Vagina (tissue), 2 donors: ENCODE data around the gene KPNB1.

ENCODE experiments used
- POLR2A ChIP-seq, 2 donors: fragments of 450-650 bp; IDR thresholded peaks; one replicate each; pipeline ENCODE4 v1.6.1; 2017; ENCODE audit warnings: antibody characterized with exemption in 2 of 2, mild to moderate bottlenecking in 2 of 2, moderate library complexity in 2 of 2
- TF ChIP-seq, protein P1 (sequence below), 3 experiments: fragments of 450-650 bp in 2 of 3; fragments of 200-600 bp in 1 of 3; sonication (generic) in 1 of 3; IDR thresholded peaks; one replicate each; pipeline ENCODE4 v1.5.1; 2017 to 2019; ENCODE audit warnings: antibody characterized with exemption in 3 of 3, mild to moderate bottlenecking in 2 of 3, moderate library complexity in 2 of 3

DNA sequence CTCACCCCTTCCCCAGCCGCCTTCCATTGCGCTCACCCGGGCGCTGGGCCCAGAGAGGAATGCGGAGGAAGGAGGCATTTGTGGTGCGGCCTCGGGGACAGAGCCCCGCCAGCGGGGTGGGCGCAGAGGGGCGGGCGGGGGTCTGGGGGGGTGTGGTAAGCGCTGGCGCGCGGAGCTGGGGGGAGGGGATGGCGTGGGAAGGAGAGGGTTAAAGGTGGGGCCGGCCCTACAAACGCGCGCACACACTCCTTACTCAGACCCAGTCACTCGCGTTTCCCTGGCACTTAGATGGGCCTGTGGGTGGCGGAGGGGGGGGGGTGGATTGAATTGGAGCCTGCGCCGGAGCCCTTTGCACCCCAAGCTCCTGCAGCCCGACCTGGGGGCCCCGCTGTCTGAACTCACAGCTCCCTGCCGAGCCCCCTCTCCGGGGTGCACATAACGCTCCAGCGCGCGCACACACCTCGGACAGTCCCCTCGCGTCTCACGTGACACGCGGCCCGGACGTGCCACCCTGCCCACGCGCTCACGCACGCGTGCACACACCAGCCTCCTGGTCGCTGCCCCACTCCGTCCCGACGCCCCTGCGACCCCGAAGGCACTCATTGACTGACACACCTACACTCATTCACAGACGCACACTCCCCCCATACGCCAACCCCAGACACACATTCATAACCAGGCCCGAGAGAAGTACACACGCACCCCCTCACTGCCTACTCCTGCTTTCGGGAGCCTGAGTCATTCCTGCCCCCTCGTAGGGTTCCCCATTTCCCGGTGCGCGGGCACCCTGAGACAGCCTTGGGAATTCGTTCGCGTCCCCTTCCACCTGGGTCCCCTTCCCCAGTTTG lies 45.1 kb downstream of the KPNB1 start:
- TF ChIP-seq, protein P1, sequence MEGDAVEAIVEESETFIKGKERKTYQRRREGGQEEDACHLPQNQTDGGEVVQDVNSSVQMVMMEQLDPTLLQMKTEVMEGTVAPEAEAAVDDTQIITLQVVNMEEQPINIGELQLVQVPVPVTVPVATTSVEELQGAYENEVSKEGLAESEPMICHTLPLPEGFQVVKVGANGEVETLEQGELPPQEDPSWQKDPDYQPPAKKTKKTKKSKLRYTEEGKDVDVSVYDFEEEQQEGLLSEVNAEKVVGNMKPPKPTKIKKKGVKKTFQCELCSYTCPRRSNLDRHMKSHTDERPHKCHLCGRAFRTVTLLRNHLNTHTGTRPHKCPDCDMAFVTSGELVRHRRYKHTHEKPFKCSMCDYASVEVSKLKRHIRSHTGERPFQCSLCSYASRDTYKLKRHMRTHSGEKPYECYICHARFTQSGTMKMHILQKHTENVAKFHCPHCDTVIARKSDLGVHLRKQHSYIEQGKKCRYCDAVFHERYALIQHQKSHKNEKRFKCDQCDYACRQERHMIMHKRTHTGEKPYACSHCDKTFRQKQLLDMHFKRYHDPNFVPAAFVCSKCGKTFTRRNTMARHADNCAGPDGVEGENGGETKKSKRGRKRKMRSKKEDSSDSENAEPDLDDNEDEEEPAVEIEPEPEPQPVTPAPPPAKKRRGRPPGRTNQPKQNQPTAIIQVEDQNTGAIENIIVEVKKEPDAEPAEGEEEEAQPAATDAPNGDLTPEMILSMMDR (IDR thresholded peaks at IDR 0.05): no peak
- no peak for TF ChIP-seq POLR2A (IDR thresholded peaks at IDR 0.05)
